Ureter (tissue), 1 donor: Measurements from ENCODE around the gene SMPD3. TPM values are rescaled to one million over a fixed set of nuclear protein-coding genes. Genes with fewer than 3 reads are reported as not detected.

Source experiments
- DNase-seq: peaks from one replicate; pipeline ENCODE4 v3.0.0-alpha.2; 2020; ENCODE audit warnings: low spot score
- total RNA-seq: library from RNA; stranded (reverse); gene quantifications from one replicate; pipeline ENCODE4 v1.2.4, GENCODE V29; 2023
- donor health status: DM: yes; HTN: yes; CAD: no.

The SMPD3 gene
- total RNA-seq, 1 donor from 2014 or later: 1.6 TPM

DNA sequence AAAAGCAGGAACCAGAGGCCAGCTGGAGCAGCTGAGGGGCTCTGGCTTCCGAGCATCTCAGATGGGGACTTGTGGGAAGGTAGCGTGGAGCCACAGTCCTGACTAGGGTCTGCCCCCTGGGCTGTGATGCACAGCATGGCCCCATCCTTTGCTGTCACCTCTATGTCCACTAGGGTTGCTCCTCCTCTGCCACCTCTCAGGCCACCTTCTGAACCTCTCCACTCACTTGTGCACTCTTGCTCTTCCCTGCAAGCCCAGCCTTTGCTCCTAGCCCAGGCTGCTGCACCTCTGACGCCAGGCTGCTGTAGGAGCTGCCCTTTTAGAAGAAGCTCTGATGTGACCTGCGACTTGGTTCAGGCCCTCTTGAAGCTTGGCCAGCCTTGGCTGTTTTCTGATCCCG is 24.3 kb upstream of the SMPD3 start:
- DNase-seq: no peak

- no peak for DNase-seq
Measured at GRCh38 chr16:68470461-68471150, 22.3 kb upstream of the SMPD3 start.

GRCh38 chr16:68469796-68470460 is 21.6 kb upstream of the SMPD3 start:
- DNase-seq: no peak

- DNase-seq: no peak
Measured at GRCh38 chr16:68468842-68469241, 20.5 kb upstream of the SMPD3 start.

DNA sequence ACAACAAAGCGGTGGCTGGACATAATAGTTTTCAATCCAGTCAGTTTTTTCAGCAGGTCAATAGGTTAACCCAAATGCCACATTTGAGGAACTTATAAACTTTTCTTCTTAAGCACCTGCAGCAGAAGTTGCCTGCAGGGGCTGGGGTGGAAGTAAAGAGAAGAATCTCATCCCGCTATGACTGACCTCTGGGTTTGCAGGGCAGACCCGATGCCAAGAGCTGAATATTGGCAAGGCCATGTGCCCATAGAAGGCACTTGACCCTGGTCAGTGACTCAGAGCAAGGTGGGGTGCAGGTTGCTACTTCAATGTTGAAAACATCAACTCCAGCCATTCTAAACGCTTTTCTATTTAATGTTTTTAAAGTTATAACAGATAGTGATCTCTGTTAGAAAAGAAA is 17.9 kb upstream of the SMPD3 start:
- no peak for DNase-seq

GRCh38 chr16:68463904-68464303 is 15.6 kb upstream of the SMPD3 start:
- DNase-seq: no peak

DNA sequence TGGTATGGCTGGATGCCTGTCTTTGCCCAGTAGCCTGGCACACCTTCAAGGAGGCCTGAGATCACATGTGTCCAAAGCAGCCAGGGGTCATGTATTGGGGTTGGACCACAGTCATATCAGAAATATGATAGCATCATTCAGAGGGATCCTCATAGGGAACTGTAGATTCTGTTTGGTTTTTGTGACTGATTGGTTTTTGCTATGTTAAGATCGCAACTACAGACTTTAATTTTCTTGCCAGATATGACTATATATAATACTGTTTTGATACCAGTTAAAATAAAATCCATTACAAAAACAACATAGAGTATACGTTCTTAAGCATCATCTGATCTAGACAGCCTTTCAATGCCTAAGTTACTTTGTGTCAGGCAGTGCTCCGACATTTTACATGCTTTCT is 11.8 kb upstream of the SMPD3 start:
- no peak for DNase-seq

DNA sequence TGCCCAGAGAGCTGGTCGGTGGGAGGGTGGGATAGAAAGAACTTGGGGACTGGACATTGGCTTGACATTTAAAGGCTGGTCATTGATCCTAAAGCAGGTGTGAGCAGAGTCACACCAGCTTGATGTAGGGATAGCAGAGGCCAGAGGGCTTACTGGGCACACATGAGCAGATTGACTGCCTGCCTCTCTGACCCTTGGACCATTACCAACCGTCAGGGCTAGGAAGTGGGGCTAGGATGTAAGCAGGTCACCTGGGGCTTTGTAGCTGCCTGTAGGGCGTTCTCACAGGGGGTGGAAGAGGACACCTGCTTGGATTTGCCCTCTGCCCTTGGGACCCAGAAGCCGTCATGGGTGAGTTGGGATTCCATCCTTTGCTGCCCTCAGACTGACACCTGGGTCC is 11.1 kb upstream of the SMPD3 start:
- DNase-seq: no peak

- no peak for DNase-seq
Measured at GRCh38 chr16:68458551-68458950, 10.2 kb upstream of the SMPD3 start.

DNA sequence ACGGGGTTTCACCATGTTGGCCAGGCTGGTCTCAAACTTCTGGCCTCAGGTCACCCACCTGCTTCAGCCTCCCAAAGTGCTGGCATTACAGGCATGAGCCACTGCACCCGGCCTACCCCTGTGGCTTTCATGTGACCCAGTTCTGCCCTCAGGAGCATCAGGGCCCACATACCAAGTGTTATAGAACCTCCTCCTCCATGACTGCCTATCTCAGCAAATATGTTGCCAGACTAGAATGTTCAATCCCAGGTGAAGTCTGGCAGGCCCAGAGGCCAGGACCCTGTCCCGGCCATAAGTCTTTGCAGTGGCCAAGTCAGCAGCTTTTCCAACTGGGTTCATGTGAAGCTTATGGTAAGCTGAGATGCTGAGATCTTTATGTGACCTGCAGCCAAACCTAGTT is 9.8 kb upstream of the SMPD3 start:
- no peak for DNase-seq

DNA sequence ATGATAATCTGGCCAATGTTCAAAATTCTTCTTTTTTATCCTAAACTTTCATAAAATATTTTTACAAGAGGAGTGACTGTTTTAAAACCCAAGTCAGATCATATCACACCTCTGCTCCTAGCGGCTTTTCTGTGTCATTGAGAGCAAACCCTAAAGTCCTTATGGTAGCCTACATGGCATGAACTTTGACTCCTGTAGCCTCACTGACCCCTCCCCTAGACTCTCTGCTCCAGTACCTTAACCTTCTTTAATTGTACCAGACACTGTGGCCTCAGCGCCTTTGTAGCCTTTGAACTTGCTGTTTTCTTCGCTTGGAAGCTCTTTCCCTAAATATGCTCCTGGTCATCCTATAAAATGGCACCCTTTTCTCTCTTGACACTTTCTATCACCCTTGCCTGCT is 7.3 kb upstream of the SMPD3 start:
- no peak for DNase-seq

- no peak for DNase-seq
Measured at GRCh38 chr16:68454920-68455435, 6.7 kb upstream of the SMPD3 start.

- no peak for DNase-seq
Measured at GRCh38 chr16:68453816-68454215, 5.5 kb upstream of the SMPD3 start.

DNA sequence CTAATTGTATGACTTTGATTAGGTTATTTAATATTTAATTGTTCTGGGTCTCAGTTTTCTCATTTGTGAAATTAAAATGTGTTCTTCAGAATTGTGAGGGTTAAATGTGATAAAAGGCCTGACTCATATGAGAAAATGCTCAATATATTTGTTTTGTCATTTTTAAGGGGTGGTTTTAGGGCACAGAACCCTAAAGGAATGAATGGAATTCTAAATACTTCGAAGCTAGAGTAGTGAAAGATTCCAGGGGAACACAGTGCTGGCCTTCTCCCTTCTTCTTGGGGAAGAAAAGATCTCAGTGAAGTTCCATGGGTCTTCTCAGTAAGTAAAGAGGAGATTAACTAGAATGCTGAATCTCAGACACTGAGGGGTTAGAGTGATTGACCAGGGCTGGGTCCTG is 3.9 kb upstream of the SMPD3 start:
- DNase-seq: no peak

- no peak for DNase-seq
Measured at GRCh38 chr16:68451676-68452075, 3.4 kb upstream of the SMPD3 start.

GRCh38 chr16:68450741-68451255 is 2.5 kb upstream of the SMPD3 start:
- no peak for DNase-seq

DNA sequence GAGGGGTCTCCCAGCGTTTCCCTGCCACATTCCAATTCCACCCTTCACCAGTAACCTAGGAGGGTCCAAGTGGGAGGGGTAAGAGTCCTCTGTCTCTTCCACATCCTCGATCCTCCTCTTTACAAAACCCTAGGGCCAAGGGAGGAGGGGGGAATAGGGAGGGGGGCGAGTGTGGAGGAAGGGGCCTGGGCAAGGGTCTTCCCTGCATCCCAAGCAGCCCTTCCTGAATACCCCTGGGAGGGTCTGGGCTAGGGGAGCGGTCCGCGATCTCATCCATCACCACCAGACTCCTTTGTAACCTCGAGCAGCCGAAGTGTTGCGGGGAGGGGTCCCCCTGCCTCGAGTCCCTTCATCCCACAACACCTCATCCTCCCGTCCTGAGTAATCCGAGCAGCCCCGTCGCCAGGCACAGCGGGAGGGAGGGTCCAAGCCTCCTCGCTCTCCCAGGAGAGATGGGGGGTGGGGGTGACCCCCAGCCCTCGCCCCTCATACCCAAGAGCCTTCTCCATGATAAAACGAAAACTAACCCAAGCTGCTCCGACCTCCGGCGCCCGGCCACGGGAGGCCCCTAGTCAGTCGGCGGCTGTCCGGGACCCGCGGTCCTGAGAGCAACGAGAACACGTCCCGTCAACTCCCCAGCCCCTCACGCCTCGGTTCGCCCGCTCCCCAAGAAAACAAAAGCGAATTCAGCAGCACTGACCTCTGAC is 502 bp downstream of the SMPD3 start:
- no peak for DNase-seq

DNA sequence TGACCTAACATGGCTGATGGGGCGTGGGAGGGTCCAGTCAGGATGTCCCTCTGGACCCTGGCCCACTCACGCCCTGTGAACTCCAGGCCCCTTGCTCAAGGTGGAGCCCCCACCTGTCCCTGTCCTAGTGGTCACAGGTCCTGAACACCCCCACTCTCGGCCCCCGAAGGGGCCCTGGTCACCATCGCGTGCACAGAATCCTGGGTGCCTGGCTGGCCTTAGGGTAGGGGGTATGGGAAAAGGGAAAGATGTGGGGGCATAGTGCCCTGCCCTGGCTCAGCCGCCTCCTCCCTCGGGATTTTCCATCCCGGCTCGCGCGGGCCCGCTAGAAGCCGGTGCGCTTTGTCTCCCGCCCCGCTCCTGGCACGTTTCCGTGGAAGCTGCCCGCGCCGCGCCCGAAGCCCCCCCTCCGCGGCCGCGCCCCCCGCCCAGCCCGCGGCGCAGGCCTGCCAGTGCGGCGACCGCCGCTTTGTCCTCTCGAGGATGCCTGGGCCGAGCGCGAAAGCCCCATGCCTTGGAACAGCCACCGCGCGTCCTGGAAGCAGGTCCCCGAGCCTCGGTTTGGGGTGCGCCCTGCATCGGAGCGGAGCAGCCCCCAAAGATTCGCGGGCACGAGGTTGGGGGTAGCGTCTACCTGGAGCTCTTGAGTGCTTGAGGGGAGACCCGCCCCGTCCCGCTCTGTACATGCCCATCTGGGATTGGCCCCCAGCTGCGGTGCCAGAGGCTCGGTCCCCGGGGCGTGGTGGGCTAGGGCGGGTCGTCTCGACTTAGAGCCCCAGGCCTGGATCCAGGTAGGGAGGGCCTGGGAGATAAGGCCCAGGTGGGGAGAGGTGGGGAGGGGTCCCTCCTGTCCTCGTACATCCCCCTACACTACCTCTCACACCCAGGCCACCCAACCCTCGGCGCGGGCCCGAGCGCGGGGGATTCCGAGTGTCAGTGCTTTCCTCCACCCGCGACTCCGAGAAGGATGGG is 1.3 kb downstream of the SMPD3 start:
- no peak for DNase-seq

- no peak for DNase-seq
Measured at GRCh38 chr16:68445458-68445857, 2.9 kb downstream of the SMPD3 start.

- DNase-seq: no peak
Measured at GRCh38 chr16:68444056-68444657, 4.2 kb downstream of the SMPD3 start.

GRCh38 chr16:68436581-68436980 is 11.7 kb downstream of the SMPD3 start:
- DNase-seq: no peak
